GM12874 (cell line): ENCODE measurements around the gene ATXN1.

ENCODE experiments used
- TF ChIP-seq, protein P1 (sequence below): IDR thresholded peaks from 2 replicates; pipeline ENCODE4 v1.5.1; 2011; ENCODE audit warnings: low read depth, mild to moderate bottlenecking, control low read depth, low read length, moderate library complexity; ENCODE audit not compliant: insufficient read depth

The ATXN1 gene

GRCh38 chr6:16667509-16667908 is 93.8 kb downstream of the ATXN1 start:
- TF ChIP-seq, protein P1, sequence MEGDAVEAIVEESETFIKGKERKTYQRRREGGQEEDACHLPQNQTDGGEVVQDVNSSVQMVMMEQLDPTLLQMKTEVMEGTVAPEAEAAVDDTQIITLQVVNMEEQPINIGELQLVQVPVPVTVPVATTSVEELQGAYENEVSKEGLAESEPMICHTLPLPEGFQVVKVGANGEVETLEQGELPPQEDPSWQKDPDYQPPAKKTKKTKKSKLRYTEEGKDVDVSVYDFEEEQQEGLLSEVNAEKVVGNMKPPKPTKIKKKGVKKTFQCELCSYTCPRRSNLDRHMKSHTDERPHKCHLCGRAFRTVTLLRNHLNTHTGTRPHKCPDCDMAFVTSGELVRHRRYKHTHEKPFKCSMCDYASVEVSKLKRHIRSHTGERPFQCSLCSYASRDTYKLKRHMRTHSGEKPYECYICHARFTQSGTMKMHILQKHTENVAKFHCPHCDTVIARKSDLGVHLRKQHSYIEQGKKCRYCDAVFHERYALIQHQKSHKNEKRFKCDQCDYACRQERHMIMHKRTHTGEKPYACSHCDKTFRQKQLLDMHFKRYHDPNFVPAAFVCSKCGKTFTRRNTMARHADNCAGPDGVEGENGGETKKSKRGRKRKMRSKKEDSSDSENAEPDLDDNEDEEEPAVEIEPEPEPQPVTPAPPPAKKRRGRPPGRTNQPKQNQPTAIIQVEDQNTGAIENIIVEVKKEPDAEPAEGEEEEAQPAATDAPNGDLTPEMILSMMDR: no peak

DNA sequence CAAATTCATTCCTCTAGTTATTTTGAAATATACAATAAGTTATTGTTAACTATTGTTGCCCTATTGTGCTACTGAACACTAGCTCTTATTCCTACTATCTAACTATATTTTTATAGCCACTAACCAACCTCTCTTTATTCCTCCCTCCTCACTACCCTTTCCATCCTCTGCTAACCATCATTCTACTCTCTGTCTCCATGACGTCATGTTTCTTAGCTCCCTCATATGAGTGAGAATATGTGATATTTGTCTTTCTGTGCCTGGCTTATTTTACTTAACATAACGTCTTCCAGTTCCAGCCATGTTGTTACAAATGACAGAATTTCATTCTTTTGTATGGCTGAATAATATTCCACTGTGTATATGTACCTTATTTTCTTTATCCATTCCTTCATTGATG is 95.3 kb downstream of the ATXN1 start:
- TF ChIP-seq, protein P1: no peak

DNA sequence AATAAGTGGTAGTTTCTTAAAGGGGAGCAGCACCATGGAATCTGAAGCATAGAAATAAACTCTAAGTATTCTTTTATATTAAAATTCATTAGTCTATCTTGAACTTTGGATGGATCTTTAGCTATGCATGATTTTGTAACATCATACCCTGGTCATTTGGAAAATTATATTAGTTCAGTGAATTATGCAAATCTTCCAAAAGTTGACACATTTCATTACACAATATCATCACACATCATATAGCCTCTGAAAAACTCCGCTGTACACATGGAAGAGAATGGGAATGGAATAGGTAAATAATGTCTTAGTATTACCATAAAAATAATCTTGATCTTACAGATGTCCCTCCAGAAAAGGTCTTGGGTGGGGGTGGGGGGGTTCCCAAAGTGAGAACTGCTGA is 96.1 kb downstream of the ATXN1 start:
- TF ChIP-seq, protein P1: no peak

DNA sequence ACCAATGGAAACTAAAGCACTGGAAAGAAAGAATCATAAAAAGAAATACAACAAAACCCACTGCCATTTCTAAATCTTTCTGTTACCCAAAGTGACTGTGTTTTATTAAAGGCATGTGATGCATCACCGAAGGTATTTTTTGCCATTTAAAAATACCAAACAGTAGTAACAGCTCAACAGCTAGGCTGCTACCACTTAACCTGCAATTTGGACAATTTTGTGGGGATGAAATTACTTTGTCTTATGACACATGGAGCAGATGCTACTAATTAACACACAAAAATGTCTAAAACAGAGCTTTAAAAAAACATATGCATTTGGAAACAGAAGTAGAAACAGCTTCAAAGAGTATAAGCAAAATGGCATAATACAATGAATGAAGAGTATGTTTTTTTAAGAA is 97.4 kb downstream of the ATXN1 start:
- TF ChIP-seq, protein P1: no peak

- TF ChIP-seq, protein P1: no peak
Observed at GRCh38 chr6:16660157-16660497, 101.1 kb downstream of the ATXN1 start.

GRCh38 chr6:16659466-16660156 is 101.6 kb downstream of the ATXN1 start:
- TF ChIP-seq, protein P1: no peak

DNA sequence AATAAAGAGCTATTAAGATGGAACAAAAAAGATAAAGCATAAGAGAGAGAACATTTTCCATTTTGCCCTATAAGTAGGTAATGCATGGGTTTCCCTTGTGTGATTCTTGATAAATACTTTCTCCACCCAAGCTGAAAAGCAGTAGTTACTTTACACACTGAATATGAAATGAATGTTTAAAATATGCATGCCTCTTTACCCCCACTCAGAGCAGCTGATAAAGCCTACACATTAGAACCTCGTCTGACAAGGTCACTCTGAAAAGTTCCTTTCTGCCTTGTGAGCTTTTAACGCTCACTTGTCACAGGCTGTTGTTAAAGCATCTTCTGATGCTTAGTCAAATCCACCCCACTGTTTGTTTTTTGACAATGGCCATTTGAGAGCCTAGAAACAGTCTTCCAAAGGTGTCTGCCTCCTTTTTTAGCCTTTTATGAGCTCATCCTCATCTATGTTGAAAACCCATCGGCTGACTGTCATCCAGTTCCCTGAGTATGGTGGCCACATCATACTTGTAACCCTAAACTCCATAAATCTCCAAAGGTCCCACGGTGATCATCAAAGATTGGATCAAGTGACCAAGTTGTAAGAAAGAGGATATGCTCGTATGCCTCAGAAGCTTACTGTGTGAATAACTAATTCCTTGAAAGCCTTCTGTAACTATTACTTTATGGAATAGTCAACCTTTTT is 102.8 kb downstream of the ATXN1 start:
- TF ChIP-seq, protein P1: no peak
